HepG2 (cell line): Measurements from ENCODE around the gene ENTPD6. TPM values are rescaled to one million over a fixed set of nuclear protein-coding genes. Genes with fewer than 3 reads are reported as not detected.
A peak's percentile ranks its signal among the peaks of the same experiment; 100 is the strongest.

Experiments
- AGO1 ChIP-seq: fragments of 200-400 bp; formaldehyde crosslinking; IDR thresholded peaks from 2 replicates; pipeline ENCODE4 v1.6.1; 2017; ENCODE audit warnings: mild to moderate bottlenecking, low read depth, low read length, moderate library complexity; ENCODE audit not compliant: poor library complexity, severe bottlenecking
- IRF1 ChIP-seq: sonication (generic); formaldehyde crosslinking; IDR thresholded peaks from 2 replicates; pipeline ENCODE4 v1.4.0; 2020; ENCODE audit warnings: low read depth, mild to moderate bottlenecking, missing genetic modification reagents
- NONO ChIP-seq, 2 experiments: fragments of 450-650 bp in 1 of 2; sonication (generic) in 1 of 2; formaldehyde crosslinking in 1 of 2; IDR thresholded peaks in 1 of 2; conservative IDR thresholded peaks in 1 of 2; 2 replicates each; pipeline versions ENCODE4 v1.6.1 to v1.8.0; 2017 to 2022; ENCODE audit warnings: mild to moderate bottlenecking in 1 of 2, missing genetic modification reagents in 1 of 2, moderate library complexity in 1 of 2
- RARG ChIP-seq: sonication (generic); formaldehyde crosslinking; IDR thresholded peaks from 2 replicates; pipeline ENCODE4 v1.4.0; 2020; ENCODE audit warnings: low read depth, mild to moderate bottlenecking, missing genetic modification reagents
- RCOR2 ChIP-seq: IDR thresholded peaks from 2 replicates; pipeline ENCODE4 v1.6.1; 2016; ENCODE audit warnings: missing biosample characterization, missing genetic modification reagents
- SAP130 ChIP-seq: IDR thresholded peaks from 2 replicates; pipeline ENCODE4 v1.6.1; 2016; ENCODE audit warnings: low read depth
- SP1 ChIP-seq, 2 experiments: fragments of 450-650 bp in 1 of 2; sonication (generic) in 1 of 2; formaldehyde crosslinking in 1 of 2; IDR thresholded peaks; 2 replicates each; pipeline versions ENCODE4 v1.4.0 to v1.6.1; 2016 to 2020; ENCODE audit warnings: missing genetic modification reagents in 1 of 2
- TBL1XR1 ChIP-seq: fragments of 150-350 bp; IDR thresholded peaks from 2 replicates; pipeline ENCODE4 v1.6.1; 2014; ENCODE audit warnings: borderline replicate concordance, low read length; ENCODE audit not compliant: partially characterized antibody
- TMF1 ChIP-seq: sonication (generic); formaldehyde crosslinking; IDR thresholded peaks from 2 replicates; pipeline ENCODE4 v1.8.1; 2022; ENCODE audit warnings: low read depth, missing genetic modification reagents
- TOPORS ChIP-seq: sonication (generic); formaldehyde crosslinking; IDR thresholded peaks from 2 replicates; pipeline ENCODE4 v1.8.0; 2023; ENCODE audit warnings: mild to moderate bottlenecking, missing genetic modification reagents
- ZFP36L2 ChIP-seq: sonication (generic); formaldehyde crosslinking; IDR thresholded peaks from 2 replicates; pipeline ENCODE4 v1.4.0; 2020; ENCODE audit warnings: missing genetic modification reagents
- ZFYVE20 ChIP-seq: sonication (generic); formaldehyde crosslinking; IDR thresholded peaks from 2 replicates; pipeline ENCODE4 v1.8.0; 2023; ENCODE audit warnings: low read depth, mild to moderate bottlenecking, moderate library complexity, missing genetic modification reagents, borderline replicate concordance
- ZNF430 ChIP-seq: sonication (generic); formaldehyde crosslinking; IDR thresholded peaks from 2 replicates; pipeline ENCODE4 v1.9.0; 2021; ENCODE audit warnings: mild to moderate bottlenecking, missing genetic modification reagents
- ZNF589 ChIP-seq: sonication (generic); formaldehyde crosslinking; conservative IDR thresholded peaks from 2 replicates; pipeline ENCODE4 v1.8.0; 2022; ENCODE audit warnings: mild to moderate bottlenecking, moderate library complexity, missing genetic modification reagents
- ZNF670 ChIP-seq: sonication (generic); formaldehyde crosslinking; IDR thresholded peaks from 2 replicates; pipeline ENCODE4 v1.8.0; 2022; ENCODE audit warnings: mild to moderate bottlenecking, missing genetic modification reagents, borderline replicate concordance
- ZNF768 ChIP-seq: sonication (generic); formaldehyde crosslinking; IDR thresholded peaks from 2 replicates; pipeline ENCODE4 v1.4.0; 2020; ENCODE audit warnings: missing genetic modification reagents
- polyA plus RNA-seq, 8 experiments: library from polyadenylated mRNA; depleted of rRNA in 3 of 8; stranded (reverse) in 7 of 8; unstranded in 1 of 8; fragments of >200 nt; fragmentation: Illumina TruSeq in 4 of 8; extraction: Trizol in 4 of 8; gene quantifications; 2 replicates each; pipeline versions ENCODE4 v1.2.1 to v1.2.3, GENCODE V29; 2011 to 2016; ENCODE audit warnings: low read depth in 4 of 8, missing spikeins in 1 of 8, mixed read lengths in 1 of 8; ENCODE audit not compliant: insufficient read depth in 1 of 8
- total RNA-seq, 5 experiments: library from RNA; depleted of rRNA; stranded (reverse); fragments of >200 nt; fragmentation: Illumina TruSeq; extraction: Trizol; gene quantifications; 2 replicates each; pipeline ENCODE4 v1.2.3, GENCODE V29; 2016; ENCODE audit warnings: low read depth in 1 of 5
- TF ChIP-seq, protein P1 (sequence below): sonication (generic); formaldehyde crosslinking; conservative IDR thresholded peaks from 2 replicates; pipeline ENCODE4 v1.4.0; 2020; ENCODE audit warnings: mild to moderate bottlenecking, missing genetic modification reagents, moderate library complexity
- TF ChIP-seq, protein P2 (sequence below): sonication (generic); formaldehyde crosslinking; IDR thresholded peaks from 2 replicates; pipeline ENCODE4 v1.4.0; 2020; ENCODE audit warnings: mild to moderate bottlenecking, missing genetic modification reagents
- TF ChIP-seq, protein P3 (sequence below): sonication (generic); formaldehyde crosslinking; IDR thresholded peaks from 2 replicates; pipeline ENCODE4 v1.4.0; 2020; ENCODE audit warnings: missing genetic modification reagents
- TF ChIP-seq, protein P4 (sequence below): sonication (generic); formaldehyde crosslinking; IDR thresholded peaks from 2 replicates; pipeline ENCODE4 v1.4.0; 2020; ENCODE audit warnings: missing genetic modification reagents; ENCODE audit errors: not compliant biosample characterization

The ENTPD6 gene
- total and polyA plus RNA-seq, 2 of the 13 experiments (the other 11 are each of a cell fraction or from before 2014, with no cell fraction given): 164 to 172 TPM

DNA sequence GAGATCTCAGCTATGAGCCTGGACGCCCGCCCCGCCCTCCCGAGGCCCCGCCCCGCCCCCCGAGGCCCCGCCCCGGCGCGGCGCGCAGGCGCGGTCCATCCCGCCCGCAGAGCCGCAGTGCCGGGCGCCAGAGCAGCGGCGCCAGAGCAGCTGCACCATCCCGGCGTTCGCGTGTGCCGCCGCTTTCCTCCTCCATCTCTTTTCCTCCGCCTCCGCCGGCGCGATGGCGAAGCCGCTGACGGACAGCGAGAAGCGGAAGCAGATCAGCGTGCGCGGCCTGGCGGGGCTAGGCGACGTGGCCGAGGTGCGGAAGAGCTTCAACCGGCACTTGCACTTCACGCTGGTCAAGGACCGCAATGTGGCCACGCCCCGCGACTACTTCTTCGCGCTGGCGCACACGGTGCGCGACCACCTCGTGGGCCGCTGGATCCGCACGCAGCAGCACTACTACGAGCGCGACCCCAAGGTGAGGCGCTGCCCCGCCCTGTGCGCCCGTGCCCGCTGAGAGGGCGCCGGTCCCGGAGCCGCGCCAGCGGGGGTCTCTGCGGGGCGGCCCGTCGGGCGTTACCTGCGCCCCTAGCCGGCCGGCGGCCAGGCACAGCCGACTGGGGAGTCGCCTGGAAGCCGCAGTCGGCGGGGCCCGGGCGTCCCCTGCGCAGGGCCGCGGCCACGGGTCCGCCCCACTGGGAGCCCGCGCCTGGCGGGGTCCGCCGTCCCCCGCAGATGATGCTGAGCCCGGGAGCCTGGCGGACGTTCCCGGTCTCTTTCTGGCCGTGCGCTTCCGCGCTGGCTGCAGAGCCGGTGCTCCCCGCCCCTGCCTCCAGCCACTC lies 52.7 kb downstream of the ENTPD6 start, which contains the start of gene PYGB (continued):
- TF ChIP-seq, protein P1, sequence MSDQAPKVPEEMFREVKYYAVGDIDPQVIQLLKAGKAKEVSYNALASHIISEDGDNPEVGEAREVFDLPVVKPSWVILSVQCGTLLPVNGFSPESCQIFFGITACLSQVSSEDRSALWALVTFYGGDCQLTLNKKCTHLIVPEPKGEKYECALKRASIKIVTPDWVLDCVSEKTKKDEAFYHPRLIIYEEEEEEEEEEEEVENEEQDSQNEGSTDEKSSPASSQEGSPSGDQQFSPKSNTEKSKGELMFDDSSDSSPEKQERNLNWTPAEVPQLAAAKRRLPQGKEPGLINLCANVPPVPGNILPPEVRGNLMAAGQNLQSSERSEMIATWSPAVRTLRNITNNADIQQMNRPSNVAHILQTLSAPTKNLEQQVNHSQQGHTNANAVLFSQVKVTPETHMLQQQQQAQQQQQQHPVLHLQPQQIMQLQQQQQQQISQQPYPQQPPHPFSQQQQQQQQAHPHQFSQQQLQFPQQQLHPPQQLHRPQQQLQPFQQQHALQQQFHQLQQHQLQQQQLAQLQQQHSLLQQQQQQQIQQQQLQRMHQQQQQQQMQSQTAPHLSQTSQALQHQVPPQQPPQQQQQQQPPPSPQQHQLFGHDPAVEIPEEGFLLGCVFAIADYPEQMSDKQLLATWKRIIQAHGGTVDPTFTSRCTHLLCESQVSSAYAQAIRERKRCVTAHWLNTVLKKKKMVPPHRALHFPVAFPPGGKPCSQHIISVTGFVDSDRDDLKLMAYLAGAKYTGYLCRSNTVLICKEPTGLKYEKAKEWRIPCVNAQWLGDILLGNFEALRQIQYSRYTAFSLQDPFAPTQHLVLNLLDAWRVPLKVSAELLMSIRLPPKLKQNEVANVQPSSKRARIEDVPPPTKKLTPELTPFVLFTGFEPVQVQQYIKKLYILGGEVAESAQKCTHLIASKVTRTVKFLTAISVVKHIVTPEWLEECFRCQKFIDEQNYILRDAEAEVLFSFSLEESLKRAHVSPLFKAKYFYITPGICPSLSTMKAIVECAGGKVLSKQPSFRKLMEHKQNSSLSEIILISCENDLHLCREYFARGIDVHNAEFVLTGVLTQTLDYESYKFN (CRISPR knock-in tag): peak; percentile 50
- TF ChIP-seq, protein P2, sequence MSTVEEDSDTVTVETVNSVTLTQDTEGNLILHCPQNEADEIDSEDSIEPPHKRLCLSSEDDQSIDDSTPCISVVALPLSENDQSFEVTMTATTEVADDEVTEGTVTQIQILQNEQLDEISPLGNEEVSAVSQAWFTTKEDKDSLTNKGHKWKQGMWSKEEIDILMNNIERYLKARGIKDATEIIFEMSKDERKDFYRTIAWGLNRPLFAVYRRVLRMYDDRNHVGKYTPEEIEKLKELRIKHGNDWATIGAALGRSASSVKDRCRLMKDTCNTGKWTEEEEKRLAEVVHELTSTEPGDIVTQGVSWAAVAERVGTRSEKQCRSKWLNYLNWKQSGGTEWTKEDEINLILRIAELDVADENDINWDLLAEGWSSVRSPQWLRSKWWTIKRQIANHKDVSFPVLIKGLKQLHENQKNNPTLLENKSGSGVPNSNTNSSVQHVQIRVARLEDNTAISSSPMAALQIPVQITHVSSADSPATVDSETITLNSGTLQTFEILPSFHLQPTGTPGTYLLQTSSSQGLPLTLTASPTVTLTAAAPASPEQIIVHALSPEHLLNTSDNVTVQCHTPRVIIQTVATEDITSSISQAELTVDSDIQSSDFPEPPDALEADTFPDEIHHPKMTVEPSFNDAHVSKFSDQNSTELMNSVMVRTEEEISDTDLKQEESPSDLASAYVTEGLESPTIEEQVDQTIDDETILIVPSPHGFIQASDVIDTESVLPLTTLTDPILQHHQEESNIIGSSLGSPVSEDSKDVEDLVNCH: no peak
- TF ChIP-seq TBL1XR1: no peak
- TF ChIP-seq ZNF430 (CRISPR knock-in tag): peak; percentile 90
- TF ChIP-seq ZFYVE20 (CRISPR knock-in tag): peak; percentile 96; the same call in 1 of the 2 replicates
- TF ChIP-seq SP1 (IDR thresholded peaks at IDR 0.05): no peak
- TF ChIP-seq SP1 (CRISPR knock-in tag; IDR thresholded peaks at IDR 0.05): peak; percentile 77
- peak; percentile 97 for TF ChIP-seq SAP130 (CRISPR knock-in tag)
- TF ChIP-seq ZNF768 (CRISPR knock-in tag): peak; percentile 88
- peak; percentile 59; the same call in 1 of the 2 replicates for TF ChIP-seq RCOR2 (CRISPR knock-in tag)
- peak; percentile 93 for TF ChIP-seq TMF1 (CRISPR knock-in tag)
- no peak for TF ChIP-seq NONO (IDR thresholded peaks at IDR 0.05)
- peak; percentile 99 for TF ChIP-seq NONO (CRISPR knock-in tag; conservative IDR thresholded peaks at IDR 0.05)
- TF ChIP-seq, protein P3, sequence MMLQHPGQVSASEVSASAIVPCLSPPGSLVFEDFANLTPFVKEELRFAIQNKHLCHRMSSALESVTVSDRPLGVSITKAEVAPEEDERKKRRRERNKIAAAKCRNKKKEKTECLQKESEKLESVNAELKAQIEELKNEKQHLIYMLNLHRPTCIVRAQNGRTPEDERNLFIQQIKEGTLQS (CRISPR knock-in tag): peak; percentile 74
- TF ChIP-seq ZFP36L2 (CRISPR knock-in tag): no peak
- TF ChIP-seq, protein P4, sequence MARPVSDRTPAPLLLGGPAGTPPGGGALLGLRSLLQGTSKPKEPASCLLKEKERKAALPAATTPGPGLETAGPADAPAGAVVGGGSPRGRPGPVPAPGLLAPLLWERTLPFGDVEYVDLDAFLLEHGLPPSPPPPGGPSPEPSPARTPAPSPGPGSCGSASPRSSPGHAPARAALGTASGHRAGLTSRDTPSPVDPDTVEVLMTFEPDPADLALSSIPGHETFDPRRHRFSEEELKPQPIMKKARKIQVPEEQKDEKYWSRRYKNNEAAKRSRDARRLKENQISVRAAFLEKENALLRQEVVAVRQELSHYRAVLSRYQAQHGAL (CRISPR knock-in tag): peak; percentile 82
- TF ChIP-seq ZNF670 (CRISPR knock-in tag): no peak; the same call in 1 of the 2 replicates
- TF ChIP-seq ZNF589: peak; percentile 99
- peak; percentile 21 for TF ChIP-seq AGO1
- peak; percentile 96 for TF ChIP-seq TOPORS
- no peak for TF ChIP-seq RARG (CRISPR knock-in tag)
- no peak; the same call in 1 of the 2 replicates for TF ChIP-seq IRF1 (CRISPR knock-in tag)
